ENCODE results near the gene FAM240A.
"Not testable (repeated sequence)": the region's sequence is repeated elsewhere in the genome, so short reads cannot be mapped to it uniquely, and the experiment has no call there.

FAM240A gene

DNA sequence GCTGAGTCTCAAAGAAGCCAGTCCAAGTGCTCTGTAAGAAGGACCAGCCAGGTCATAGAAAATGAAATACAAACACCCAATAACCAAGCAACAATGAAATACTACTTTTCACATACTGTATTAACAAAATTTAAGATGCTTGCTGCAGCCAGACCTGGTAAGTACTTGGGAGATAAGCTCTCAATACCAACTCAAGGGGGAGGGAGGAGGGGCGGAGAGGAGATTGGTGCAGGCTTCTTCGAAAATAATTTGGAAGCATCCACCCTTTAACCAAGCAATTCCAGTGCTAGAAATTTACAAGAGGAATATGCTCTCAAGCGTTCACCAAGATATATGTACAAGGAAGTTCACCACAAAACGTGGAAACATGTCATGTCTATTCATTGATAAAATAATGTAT lies 38.6 kb upstream of the FAM240A start:
- TF ChIP-seq, protein P1, sequence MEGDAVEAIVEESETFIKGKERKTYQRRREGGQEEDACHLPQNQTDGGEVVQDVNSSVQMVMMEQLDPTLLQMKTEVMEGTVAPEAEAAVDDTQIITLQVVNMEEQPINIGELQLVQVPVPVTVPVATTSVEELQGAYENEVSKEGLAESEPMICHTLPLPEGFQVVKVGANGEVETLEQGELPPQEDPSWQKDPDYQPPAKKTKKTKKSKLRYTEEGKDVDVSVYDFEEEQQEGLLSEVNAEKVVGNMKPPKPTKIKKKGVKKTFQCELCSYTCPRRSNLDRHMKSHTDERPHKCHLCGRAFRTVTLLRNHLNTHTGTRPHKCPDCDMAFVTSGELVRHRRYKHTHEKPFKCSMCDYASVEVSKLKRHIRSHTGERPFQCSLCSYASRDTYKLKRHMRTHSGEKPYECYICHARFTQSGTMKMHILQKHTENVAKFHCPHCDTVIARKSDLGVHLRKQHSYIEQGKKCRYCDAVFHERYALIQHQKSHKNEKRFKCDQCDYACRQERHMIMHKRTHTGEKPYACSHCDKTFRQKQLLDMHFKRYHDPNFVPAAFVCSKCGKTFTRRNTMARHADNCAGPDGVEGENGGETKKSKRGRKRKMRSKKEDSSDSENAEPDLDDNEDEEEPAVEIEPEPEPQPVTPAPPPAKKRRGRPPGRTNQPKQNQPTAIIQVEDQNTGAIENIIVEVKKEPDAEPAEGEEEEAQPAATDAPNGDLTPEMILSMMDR (IDR thresholded peaks at IDR 0.05; ENCODE audit: control insufficient read depth, insufficient read depth, low read depth, low read length, missing control alignments), result no peak
- no peak for DNase-seq (ENCODE audit: low read depth)
- no peak overlapping the region for H3K4me3 ChIP-seq (ENCODE audit: control insufficient read depth, low read depth, low read length)

DNA sequence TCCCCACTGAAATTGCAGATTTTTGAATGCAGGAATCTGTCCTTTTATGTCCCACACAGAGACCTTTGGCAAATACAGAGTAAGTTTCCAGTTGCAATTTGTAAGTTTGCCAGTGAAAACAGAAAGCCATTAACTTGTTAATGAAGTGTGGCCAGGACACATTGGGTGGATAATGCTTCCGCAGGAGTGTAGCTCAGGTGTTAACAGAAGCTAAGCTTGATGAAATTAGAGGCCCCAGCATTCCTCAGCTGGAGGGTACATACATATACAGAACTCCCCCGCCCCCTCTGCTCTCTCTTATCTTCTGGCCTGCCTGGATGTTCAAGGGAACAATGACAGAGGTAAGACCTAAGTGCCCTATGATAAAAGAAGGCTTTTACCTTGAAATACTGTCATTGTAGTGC lies 38.1 kb upstream of the FAM240A start:
- DNase-seq (ENCODE audit: low read depth), result no peak
- H3K4me3 ChIP-seq (ENCODE audit: control insufficient read depth, low read depth, low read length), result no peak overlapping the region

DNA sequence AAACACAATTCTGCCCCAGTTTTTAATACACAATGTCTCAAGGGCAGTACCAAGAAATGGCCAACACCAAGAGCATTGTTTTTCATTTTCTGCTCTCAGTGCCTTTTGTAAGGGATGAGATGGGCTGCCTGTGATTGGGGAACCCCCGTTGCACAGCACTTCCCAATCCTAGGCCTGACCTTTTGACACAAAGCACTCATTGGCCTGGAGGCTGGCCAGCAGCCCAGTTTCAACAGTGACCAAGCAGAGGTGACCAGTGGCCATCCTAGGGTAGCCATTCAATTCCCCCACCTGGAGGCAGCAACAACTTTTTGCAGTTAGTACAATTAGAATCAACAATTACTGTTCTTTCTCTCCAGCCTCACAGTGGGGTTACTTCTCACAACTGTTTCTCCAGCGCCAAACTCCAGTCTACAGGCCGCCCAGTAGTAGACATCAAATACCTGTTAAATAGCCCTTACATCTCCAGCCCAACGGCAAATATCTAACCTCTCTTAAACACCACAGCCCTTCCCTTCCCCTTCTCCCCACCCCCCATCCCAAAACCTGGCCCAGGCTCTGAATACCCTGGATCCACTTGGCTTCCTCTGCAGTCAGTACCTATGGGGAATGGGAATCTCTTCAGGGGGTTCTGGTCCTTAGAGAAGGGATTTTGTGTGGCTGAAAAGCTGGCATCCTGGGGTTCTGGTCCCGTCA lies 37.3 kb upstream of the FAM240A start:
- no peak for DNase-seq (ENCODE audit: low read depth)
- TF ChIP-seq, protein P1 (IDR thresholded peaks at IDR 0.05; ENCODE audit: control insufficient read depth, insufficient read depth, low read depth, low read length, missing control alignments), result no peak
- H3K4me3 ChIP-seq (ENCODE audit: control insufficient read depth, low read depth, low read length), result no peak overlapping the region

More for the DNA sequence above, 38.1 kb upstream of the FAM240A start:
- TF ChIP-seq, protein P1 (IDR thresholded peaks at IDR 0.05; ENCODE audit: control insufficient read depth, insufficient read depth, low read depth, low read length, missing control alignments), result no peak

DNA sequence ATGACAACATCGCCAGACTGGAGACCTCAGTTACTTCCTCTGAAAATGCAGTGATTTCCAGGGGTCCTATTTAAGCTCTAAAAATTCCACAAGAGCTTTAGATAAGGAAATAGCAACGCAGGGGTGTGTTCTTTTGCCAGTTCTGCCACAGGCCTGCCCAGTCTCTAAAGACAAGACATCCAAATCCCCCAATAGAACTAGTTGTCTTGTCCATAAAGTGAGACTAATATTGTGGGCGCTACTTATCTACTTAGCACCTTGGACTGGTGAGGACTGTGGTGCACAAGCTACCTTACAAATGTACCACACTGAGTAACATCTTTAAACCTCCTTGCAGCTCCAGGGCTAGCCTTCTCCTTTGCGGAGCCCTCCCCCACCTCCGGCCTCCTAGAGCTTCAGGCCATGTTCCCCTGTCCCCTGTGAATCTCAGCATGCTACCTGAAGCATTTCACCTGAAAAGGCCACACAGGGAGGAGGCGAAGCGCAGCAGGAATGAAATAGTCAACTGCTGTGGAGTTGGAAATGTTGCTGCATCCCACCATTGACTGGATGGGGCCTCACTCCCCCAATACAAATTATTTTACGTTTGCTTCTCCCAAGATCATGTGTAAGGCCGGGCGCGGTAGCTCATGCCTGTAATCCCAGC lies 36.6 kb upstream of the FAM240A start:
- no peak for DNase-seq (ENCODE audit: low read depth)
- TF ChIP-seq, protein P1 (IDR thresholded peaks at IDR 0.05; ENCODE audit: control insufficient read depth, insufficient read depth, low read depth, low read length, missing control alignments), result no peak
- no peak overlapping the region for H3K4me3 ChIP-seq (ENCODE audit: control insufficient read depth, low read depth, low read length)

DNA sequence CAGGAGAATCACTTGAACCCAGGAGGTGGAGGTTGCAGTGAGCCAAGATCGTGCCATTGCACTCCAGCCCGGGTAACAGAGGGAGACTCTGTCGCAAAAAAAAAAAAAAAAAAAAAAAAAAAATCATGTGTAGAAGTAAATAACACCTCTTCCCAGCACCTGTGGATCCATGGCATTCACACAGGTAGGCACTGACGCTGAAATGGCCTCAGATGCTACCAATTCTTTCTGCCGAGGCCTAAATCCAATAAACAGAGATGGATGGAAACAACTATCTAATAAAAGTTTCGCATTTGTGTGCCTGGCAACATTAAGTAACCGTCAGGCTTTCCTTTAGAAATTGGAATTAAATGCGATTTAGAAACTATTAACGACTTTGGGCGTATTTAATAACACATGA lies 35.9 kb upstream of the FAM240A start:
- no peak overlapping the region for H3K4me3 ChIP-seq (ENCODE audit: control insufficient read depth, low read depth, low read length)
- TF ChIP-seq, protein P1 (IDR thresholded peaks at IDR 0.05; ENCODE audit: control insufficient read depth, insufficient read depth, low read depth, low read length, missing control alignments), result no peak
- no peak for DNase-seq (ENCODE audit: low read depth)

DNA sequence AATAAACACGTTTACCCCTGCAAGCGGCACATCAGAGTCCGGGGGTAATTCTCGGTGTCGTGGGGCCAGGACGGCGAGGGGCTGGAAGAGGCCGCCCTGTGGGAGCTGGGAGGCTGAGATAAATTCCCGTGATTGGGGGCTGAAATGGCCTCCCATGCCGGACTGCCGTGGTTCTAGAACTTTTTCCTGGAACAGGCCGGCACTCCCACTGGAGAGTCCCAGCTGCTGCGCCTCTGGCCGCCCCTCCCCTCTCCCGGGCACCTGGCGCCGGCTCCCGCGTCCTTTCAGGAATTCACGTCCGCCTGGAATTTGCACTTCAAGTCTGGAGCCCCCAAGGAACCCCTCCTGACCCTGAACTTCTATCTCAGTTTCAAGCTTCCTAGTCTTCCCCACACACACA lies 35.4 kb upstream of the FAM240A start:
- no peak for DNase-seq (ENCODE audit: low read depth)
- TF ChIP-seq, protein P1 (IDR thresholded peaks at IDR 0.05; ENCODE audit: control insufficient read depth, insufficient read depth, low read depth, low read length, missing control alignments), result no peak
- no peak overlapping the region for H3K4me3 ChIP-seq (ENCODE audit: control insufficient read depth, low read depth, low read length)

DNA sequence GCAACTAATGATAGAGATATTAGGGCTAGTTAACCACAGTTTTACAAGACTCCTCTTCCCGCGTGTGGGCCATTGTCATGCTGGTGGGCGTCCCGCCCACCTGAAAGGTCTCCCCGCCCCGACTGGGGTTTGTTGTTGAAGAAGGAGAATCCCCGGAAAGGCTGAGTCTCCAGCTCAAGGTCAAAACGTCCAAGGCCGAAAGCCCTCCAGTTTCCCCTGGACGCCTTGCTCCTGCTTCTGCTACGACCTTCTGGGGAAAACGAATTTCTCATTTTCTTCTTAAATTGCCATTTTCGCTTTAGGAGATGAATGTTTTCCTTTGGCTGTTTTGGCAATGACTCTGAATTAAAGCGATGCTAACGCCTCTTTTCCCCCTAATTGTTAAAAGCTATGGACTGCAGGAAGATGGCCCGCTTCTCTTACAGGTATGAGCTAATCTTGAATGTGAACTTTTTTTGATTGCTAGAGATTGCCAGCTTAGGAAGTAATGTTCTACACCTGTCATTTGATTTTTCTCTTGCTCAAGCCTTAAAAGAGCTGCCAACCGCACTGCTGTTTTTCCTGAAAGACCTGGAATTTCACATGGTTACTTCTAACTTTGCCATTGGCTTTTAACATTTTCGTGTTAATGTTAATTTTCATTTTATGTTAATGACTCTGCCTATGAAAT lies 34.6 kb upstream of the FAM240A start:
- DNase-seq (ENCODE audit: low read depth); H3K4me3 ChIP-seq (ENCODE audit: control insufficient read depth, low read depth, low read length): not testable (repeated sequence)
